ENCODE results near the gene ZBTB12.

GRCh38 chr6:31946370-31946885, 44.5 kb upstream of the ZBTB12 start:
- TF ChIP-seq CTCF (IDR thresholded peaks at IDR 0.05) (no peak), POLR2A (IDR thresholded peaks at IDR 0.05) (no peak)
